ENCODE results near the gene SLC35F5. TPM values are rescaled to one million over a fixed set of nuclear protein-coding genes. Genes with fewer than 3 reads are reported as not detected.

SLC35F5 gene
- total and polyA plus RNA-seq, 10 of the 15 experiments (the other 5 are each of a cell fraction or from before 2014, with no cell fraction given) = 1.8 to 31.3 (median 16.5) TPM

DNA sequence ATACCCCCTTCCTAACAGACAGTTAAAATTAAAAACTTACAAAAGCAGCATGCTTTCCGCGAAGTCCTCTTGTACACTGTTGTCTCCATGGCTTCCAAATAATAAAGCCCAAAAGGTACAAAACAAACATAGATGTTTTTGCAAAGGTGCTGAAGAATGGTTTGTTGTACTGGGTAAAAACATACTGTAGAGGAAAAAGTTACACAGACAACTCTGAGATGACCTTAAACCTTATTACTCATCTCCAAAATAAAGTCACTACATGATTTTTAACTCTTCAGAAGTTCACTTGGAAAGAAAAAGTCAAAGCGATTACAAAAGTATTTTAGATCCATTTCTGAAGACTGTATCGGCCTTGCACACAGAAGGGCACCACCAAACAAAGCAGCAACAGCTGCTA lies 6.1 kb downstream of the SLC35F5 start:
- WGBS (ENCODE audit: insufficient coverage, insufficient replicate concordance, low lambda C conversion rate, missing lambda C conversion rate) = 96% methylated on average over 4 of the region's 4 CpGs
- TF ChIP-seq POLR2AphosphoS5 (IDR thresholded peaks at IDR 0.05; ENCODE audit: low read length) = no peak
- no peak for TF ChIP-seq ASH2L (IDR thresholded peaks at IDR 0.05; ENCODE audit: borderline replicate concordance, low read depth)
- no peak for TF ChIP-seq SP1 (IDR thresholded peaks at IDR 0.05; ENCODE audit: low read depth, low read length)
- Histone ChIP-seq H2AFZ (ENCODE audit: control insufficient read depth, low read depth, low read length) (no peak overlapping the region), H3K27me3 (replicated peaks in 1 of 2; ENCODE audit: control insufficient read depth in 2 of 2, insufficient read depth in 2 of 2, low read length in 1 of 2) (no peaks in the 10 kb centered on the region), H4K20me1 (ENCODE audit: control insufficient read depth, insufficient read depth) (no peaks in the 10 kb centered on the region), H3K27ac (ENCODE audit: control insufficient read depth, insufficient read depth) (no peak overlapping the region), H3K9me3 (replicated peaks; ENCODE audit: control insufficient read depth, insufficient read depth, low read length) (no peaks in the 10 kb centered on the region), H3K4me2 (ENCODE audit: control insufficient read depth, insufficient read depth) (no peak overlapping the region), H3K4me3 (no peak overlapping the region), H3K9ac (ENCODE audit: control insufficient read depth, insufficient read depth, low read length) (no peak overlapping the region), H3K4me1 (ENCODE audit: control insufficient read depth, insufficient read depth, low read length) (no peaks in the 10 kb centered on the region), H3K79me2 (ENCODE audit: control insufficient read depth, insufficient read depth, low read length) (peaks cover 12% of the 10 kb centered on the region), H3K36me3 (ENCODE audit: control insufficient read depth in 2 of 2, insufficient read depth in 2 of 2, low read length in 1 of 2) (no peaks in the 10 kb centered on the region; a peak in 1 of 4 replicates)
- ChIA-PET POLR2A (no interaction called here), RAD21 (ENCODE audit: unreplicated experiment) (no interaction called here), CTCF (no interaction called here), SMC1A (ENCODE audit: uncharacterized antibody, unreplicated experiment) (no interaction called here)
- ATAC-seq (no peak), FAIRE-seq (no peak), DNase-seq (ENCODE audit: low read depth, low spot score) (no peak)
- in situ Hi-C loops (cut with MboI) = no loop called here
- BruUV-seq (replicated peaks) = no TSS peak
- intact Hi-C loops (cut with micrococcal nuclease; ENCODE audit: unreplicated experiment) = loop anchor here (10.0 kb wide), 1 partner anchor 224 kb away; no protein-coding TSS in a partner anchor

DNA sequence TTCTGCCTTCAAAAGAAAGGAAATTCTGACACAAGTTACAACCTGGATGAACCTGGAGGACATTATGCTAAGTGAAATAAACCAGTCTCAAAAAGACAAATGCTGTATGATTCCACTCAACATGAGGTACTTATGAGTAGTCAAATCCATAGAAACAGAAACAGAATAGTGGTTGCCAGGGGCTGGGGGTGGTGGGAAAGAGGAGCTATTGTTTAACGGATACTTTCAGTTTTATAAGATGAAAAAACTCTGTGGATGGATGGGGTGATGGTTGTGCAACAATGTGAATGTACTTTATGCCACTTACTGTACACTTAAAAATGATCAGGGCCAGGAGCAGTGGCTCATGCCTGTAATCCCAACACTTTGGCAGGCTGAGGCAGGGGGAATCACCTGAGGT lies 15.4 kb downstream of the SLC35F5 start:
- Histone ChIP-seq H3K9ac (ENCODE audit: control insufficient read depth, insufficient read depth, low read length) (no peak overlapping the region), H3K4me2 (ENCODE audit: control insufficient read depth, insufficient read depth) (no peak overlapping the region), H3K9me3 (replicated peaks; ENCODE audit: control insufficient read depth, insufficient read depth, low read length) (no peaks in the 10 kb centered on the region), H3K27ac (ENCODE audit: control insufficient read depth, insufficient read depth) (no peak overlapping the region), H3K4me3 (no peak overlapping the region), H2AFZ (ENCODE audit: control insufficient read depth, low read depth, low read length) (no peak overlapping the region), H3K4me1 (ENCODE audit: control insufficient read depth, insufficient read depth, low read length) (no peaks in the 10 kb centered on the region), H3K27me3 (replicated peaks in 1 of 2; ENCODE audit: control insufficient read depth in 2 of 2, insufficient read depth in 2 of 2, low read length in 1 of 2) (no peaks in the 10 kb centered on the region), H3K79me2 (ENCODE audit: control insufficient read depth, insufficient read depth, low read length) (no peaks in the 10 kb centered on the region), H4K20me1 (ENCODE audit: control insufficient read depth, insufficient read depth) (no peaks in the 10 kb centered on the region), H3K36me3 (ENCODE audit: control insufficient read depth in 2 of 2, insufficient read depth in 2 of 2, low read length in 1 of 2) (peaks cover 0 to 3% of the 10 kb centered on the region in 2 experiments; a peak in 1 of 4 replicates)
- in situ Hi-C loops (cut with MboI) = no loop called here
- ATAC-seq = no peak
- WGBS (ENCODE audit: insufficient coverage, insufficient replicate concordance, low lambda C conversion rate, missing lambda C conversion rate) = no CpG with 5 or more reads among the region's 1 CpG
- ChIA-PET SMC1A (ENCODE audit: uncharacterized antibody, unreplicated experiment) (interaction anchor here (1.2 to 1.6 kb wide), 3 partner anchors 16 to 41 kb away, joined by 3 to 4 read pairs (median 4); partner anchors contain the start of gene SLC35F5), POLR2A (no interaction called here), CTCF (interaction anchor here (1.0 kb wide), 1 partner anchor 41 kb away, joined by 4 read pairs; no protein-coding TSS in a partner anchor), RAD21 (ENCODE audit: unreplicated experiment) (no interaction called here)
- intact Hi-C loops (cut with micrococcal nuclease; ENCODE audit: unreplicated experiment) = no loop called here
- TF ChIP-seq, protein P1, sequence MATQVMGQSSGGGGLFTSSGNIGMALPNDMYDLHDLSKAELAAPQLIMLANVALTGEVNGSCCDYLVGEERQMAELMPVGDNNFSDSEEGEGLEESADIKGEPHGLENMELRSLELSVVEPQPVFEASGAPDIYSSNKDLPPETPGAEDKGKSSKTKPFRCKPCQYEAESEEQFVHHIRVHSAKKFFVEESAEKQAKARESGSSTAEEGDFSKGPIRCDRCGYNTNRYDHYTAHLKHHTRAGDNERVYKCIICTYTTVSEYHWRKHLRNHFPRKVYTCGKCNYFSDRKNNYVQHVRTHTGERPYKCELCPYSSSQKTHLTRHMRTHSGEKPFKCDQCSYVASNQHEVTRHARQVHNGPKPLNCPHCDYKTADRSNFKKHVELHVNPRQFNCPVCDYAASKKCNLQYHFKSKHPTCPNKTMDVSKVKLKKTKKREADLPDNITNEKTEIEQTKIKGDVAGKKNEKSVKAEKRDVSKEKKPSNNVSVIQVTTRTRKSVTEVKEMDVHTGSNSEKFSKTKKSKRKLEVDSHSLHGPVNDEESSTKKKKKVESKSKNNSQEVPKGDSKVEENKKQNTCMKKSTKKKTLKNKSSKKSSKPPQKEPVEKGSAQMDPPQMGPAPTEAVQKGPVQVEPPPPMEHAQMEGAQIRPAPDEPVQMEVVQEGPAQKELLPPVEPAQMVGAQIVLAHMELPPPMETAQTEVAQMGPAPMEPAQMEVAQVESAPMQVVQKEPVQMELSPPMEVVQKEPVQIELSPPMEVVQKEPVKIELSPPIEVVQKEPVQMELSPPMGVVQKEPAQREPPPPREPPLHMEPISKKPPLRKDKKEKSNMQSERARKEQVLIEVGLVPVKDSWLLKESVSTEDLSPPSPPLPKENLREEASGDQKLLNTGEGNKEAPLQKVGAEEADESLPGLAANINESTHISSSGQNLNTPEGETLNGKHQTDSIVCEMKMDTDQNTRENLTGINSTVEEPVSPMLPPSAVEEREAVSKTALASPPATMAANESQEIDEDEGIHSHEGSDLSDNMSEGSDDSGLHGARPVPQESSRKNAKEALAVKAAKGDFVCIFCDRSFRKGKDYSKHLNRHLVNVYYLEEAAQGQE (IDR thresholded peaks at IDR 0.05; ENCODE audit: low read depth, low read length) = no peak
- TF ChIP-seq ZZZ3 (IDR thresholded peaks at IDR 0.05; ENCODE audit: control insufficient read depth, insufficient read length, low read depth) = no peak
- no peak for TF ChIP-seq KDM1A (IDR thresholded peaks at IDR 0.05; ENCODE audit: borderline replicate concordance)
- no peak for TF ChIP-seq POLR2AphosphoS2 (IDR thresholded peaks at IDR 0.05; ENCODE audit: low read depth, low read length)
- no peak for TF ChIP-seq LARP7 (IDR thresholded peaks at IDR 0.05)
- TF ChIP-seq RB1 (IDR thresholded peaks at IDR 0.05; ENCODE audit: borderline replicate concordance) = no peak
- FAIRE-seq = no peak
- no peak for DNase-seq (ENCODE audit: low read depth, low spot score)
- no TSS peak for BruUV-seq (replicated peaks)

Data from GM12878 (cell line).